Fibroblast of peridontal ligament (primary cell): Measurements from ENCODE around the gene LUC7L3.
"Not testable (repeated sequence)": the region's sequence is repeated elsewhere in the genome, so short reads cannot be mapped to it uniquely, and the experiment has no call there.

Experiments
- DNase-seq: peaks from one replicate; pipeline ENCODE4 v3.0.0-alpha.2; 2010; ENCODE audit errors: extremely low read depth

LUC7L3 gene

DNA sequence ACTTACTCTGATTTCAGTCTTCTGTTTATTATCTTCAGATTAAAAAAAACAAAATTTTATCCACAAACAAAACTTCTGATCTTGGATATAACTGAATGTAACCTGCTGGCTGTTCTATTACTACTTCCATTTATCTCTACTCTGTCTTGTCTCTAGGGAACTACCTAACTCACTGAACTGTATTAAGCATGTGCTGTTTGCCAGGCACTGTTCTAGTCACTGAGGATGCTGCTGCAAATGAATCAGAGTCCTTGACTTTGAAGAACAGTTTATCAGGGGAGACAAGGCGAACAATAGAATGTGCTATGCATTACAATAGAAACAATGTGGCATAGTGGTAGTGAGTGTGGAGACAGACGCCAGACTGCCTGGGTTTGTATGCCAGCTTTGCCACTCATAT lies 9.4 kb upstream of the LUC7L3 start:
- no peak for DNase-seq

DNA sequence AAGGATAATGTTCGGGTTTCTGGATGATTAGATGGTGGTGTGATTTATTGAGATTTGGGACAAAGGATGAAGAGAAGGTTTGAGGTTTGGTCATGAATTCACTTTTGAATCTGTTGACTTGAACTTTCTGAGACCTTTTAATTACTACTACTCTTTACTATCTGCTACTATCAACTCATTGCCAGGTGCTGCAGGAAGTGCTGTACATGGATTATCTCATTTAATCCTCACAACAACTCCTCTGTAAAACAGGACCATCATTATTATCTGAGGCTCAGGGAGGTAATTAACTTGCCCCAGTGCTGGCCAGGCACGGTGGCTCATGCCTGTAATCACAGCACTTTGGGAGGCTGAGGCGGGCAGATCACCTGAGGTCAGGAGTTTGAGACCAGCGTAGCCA lies 8.8 kb upstream of the LUC7L3 start:
- DNase-seq: no peak

DNA sequence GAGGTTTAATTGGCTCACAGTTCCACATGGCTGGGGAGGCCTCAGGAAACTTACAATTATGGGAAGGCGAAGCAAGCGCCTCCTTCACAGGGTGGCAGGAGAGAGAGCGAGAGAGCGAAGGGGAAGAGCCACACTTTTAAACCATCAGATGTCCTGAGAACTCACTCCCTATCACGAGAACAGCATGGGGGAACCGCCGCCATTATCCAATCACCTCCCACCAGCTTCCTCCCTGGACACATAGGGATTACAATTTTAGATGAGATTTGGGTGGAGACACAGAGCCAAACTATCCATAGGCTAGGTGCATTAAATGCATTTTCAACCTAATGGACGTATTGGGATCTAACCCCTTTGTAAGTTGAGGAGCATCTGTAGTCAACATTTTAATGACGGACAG lies 6.8 kb upstream of the LUC7L3 start:
- no peak for DNase-seq

DNA sequence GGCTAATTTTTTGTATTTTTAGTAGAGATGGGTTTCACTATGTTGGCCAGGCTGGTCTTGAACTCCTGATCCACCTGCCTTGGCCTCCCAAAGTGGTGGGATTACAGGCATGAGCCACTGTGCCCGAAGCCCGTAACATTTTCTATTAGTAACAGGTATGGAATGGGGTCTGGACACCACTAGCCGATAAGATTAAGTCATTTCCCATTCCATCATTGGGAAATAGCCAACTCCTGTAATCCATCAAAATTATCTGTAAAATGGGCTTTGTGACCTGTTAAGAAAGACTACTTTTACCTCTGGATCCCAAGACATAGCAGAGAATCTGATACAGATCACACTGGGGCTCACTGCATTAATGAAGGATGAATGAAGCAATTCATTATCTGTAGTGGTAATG lies 3.9 kb upstream of the LUC7L3 start:
- DNase-seq: no peak

DNA sequence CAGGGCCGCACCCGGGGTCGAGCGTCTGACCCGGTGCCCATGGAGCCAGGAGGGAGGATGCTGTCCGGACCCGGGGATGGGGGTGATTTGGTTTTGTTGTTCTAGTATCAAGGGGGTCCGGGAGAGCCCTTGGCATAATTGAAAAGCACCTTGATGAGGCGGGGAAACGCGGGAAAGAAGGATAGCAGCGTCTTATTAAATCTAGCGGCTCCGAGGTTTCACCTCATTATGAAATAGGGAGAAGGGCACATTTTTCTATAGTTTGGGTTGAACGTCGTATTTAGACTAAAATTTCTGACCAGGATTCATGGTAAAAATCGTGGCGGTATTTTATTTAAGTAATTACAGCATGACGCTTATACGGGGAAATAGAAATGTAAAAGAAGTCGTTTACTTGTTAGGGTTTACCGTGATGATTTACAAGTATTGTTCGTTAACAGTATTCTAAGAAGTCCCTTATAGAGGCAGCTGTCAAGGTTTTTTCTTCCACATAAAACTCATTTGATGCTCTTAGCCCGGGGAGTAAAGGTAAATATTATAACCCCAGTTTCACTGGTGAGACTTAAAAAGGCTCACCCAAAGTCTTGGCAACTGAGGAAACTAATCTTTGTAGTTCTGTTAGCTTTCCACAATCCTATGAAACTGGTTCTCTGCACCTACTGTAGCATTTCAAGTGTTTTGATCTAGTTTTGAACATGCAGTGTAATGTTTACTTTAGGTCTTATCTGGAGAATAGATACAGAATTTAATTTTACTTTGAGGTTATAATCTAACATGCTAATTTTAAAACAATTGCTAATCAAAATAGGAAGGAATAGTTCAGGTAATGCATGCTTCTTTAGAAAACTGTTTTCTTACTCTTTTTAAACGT lies 756 bp downstream of the LUC7L3 start:
- no peak for DNase-seq

DNA sequence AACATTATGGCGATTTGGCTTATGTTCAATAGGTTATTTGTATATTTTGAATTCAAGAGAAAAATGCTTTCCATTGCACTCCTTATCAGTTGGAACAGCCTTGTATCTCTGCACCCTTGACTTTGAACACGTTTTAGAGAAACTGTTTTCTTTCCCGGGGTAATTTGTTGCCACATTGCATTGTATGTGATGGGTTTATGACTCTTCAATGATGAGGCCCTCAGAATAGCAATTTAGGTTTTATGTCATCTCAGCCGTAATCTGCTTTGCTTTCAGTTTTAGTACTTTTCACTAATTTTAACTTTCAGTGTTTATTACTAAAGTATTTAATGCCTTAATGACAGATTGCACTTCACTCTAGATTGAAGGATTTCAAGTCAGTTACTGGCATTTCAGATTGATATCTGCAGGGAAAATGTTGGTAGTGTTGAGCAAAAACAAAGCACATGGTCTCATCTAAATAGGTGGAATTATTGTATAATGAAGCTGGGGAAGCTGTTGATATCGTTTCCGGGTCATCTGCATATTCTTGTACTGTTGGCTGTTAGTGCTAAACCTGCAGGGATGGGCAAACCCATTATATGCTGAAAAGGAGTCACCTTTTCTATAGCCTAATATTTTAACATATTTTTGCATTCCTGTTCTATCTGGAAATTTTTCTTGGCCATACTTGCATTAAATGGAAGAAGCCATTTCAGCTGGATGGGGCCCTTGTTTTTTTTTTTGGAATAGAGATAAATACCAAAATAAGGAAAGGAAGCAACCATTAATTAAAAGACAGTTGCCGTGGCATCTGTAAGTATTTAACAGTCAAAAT lies 2.0 kb downstream of the LUC7L3 start:
- peak; percentile 25 for DNase-seq

DNA sequence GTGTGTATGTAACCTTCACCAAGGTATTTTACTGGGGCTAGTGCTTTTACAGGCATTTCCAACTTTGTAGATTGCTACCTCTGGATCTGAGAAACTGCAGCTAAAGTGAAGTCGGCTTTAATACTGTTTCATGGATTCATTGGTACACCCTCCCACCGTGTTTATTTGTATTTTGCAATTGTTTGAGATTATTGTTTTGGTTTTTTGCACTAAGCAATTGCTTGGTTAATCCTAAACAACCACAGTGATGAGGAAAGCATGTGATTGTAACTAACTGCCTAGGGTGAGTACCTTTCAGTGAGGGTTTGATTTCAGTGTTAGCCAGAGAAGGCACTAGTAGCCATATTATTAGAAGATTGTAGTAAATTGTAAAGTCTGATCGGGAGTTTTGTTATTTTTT lies 3.3 kb downstream of the LUC7L3 start:
- no peak for DNase-seq

DNA sequence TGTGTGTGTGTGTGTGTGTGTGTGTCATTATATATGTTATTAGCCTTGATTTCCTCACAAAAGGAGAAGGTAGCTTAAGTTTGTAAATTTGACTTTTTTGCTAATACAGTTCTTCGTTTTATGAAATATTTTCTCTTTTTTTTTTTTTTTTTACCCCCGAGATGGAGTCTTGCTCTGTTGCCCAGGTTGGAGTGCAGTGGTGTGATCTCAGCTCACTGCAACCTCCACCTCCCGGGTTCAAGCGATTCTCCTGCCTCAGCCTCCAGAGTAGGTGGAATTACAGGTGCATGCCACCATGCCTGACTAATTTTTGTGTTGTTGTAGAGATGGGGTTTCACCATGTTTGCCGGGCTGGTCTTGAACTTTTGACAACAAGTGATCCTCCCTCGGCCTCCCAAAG lies 5.2 kb downstream of the LUC7L3 start:
- not testable (repeated sequence) for DNase-seq

DNA sequence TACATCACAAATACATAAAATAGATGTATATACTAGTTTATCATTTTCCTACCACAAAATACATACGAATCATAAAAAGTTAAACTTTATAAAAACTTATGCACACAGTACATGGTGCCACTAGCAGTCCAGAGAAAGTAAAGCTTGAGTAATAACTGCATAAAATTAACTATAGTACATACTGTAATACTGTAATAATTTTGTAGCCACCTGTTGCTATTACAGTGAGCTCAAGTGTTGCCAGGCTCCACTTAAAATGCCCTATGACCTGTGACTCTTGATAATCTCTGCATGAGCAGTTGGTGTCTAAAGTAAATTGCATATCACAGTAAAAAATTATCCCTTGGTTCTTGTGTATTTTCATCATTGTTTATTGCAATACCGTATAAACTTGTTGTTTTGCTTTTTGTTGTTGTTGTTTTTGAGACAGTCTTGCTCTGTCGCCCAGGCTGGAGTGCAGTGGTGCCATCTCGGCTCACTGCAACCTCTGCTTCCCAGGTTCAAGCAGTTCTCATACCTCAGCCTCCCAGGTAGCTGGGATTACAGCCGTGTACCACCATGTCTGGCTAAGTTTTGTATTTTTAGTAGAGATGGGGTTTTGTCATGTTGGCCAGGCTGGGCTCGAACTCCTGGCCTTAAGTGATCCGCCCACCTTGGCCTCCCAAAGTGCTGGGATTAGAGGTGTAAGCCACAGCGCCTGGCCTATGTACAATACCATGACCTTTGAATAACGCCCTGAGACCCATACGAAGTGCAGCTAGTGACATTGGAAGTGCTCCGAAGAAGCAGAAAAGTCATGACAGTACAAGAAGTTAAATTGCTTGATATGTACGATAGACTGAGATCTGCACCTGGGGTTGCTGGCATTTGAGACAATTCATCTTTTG lies 6.6 kb downstream of the LUC7L3 start:
- no peak for DNase-seq

DNA sequence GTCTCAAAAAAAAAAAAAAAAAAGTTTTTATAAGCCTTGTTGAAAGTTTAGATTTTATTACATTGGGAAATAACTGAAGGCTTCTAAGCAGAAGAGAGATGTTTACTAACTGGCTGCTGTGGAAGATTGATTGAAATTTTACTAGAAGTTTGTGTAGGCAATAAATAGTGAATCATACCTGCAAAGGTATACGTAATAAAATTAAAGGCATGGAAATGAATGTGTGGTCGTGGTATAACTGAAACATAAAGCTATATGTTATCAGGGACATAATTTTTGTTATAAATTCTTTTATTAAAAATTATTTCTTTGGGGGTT lies 8.7 kb downstream of the LUC7L3 start:
- no peak for DNase-seq

DNA sequence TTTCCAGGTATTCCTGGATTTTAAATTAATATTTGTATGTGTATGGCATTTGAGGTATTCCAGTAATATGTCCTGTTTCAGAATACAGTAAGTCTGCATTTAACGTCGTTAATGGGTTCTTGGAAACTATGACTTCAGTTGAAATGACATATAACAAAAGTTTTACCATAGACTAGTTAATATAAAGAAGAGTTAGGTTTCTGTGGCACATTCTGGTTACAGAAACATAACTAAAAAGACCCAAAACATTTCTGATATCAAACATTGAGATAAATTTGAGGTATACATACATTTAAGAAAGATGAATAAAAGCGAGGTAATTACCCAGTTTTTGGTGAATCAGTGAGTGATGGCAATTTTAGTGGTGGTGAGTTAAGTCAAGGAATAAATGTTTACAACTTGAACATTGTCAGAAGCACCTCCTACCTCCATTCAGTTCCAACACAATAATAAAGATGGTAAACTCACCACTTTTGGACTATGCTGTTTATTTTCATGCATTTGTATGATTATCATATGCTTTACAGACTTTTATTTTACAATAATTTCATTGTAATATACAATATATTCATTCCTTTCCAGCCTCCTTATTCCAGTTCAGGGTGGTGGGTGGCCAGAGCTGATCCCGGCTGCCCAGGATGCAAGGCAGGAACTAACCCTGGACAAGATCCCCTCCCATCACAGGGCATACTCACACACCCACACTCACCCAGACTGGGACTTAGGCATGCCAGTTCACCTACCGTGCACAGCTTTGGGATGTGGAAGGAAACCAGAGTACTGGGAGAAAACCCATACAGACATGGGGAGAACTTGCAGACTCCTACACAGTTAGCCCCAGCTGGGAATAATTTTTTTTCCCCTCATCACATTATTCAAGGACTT lies 9.7 kb downstream of the LUC7L3 start:
- DNase-seq: no peak

DNA sequence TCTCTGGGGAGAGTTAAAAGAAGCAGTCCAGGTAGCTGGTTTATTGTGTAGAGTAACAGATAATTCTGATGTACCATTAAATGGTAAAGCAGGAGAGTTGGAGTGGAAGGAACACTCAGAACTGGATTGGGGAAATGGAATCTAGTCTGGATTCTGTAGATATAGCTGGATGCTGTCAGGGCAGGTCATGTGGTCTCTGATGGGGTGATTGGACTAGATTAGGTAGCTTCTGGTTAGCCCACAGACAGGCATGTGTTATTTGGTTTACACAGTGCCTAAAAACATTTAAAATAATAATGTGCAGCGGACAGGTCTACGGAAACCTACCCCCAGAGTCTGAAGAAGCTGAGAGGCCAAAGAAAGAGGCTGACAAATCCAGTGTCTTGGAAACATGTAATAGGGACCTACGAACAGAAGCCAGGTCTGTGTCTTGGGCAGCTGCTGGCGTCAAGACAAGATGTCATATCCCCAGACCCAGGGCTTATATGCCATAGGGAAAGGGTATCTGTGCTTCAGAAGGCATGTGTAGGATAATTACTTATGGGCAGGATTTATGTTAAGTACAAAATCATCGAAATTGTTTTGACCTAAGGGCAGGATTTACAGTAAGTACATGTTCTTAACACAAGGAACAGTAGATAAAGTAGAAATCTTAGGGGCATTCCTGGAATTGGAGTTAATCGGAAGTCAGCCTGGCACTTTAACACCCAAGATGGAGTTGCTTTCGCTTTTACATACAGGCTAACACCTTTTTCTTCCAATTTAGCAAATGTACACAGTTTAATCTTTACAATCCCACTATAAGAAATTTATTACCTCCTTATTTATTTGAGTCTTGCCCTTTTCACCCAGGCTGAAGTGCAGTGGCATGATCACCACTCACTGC lies 12.4 kb downstream of the LUC7L3 start:
- no peak for DNase-seq

DNA sequence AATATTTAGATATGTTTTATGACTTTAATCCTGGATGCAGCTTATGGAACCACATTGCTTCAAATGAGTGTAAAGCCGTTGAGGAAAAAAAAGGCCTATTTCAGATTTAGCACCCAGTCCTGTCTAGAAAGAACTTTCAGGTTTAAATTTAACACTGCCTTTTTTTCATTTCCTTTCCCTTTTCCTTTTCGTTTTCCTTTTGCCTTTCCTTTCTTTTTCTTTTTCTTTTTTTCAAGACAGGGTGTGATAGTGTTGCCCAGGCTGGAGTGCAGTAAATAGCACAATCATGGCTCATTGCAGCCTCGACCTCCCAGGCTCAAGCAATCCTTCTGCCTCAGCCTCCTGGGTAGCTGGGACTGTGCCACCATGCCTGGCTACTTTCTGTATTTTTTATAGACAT lies 15.9 kb downstream of the LUC7L3 start:
- DNase-seq: no peak

DNA sequence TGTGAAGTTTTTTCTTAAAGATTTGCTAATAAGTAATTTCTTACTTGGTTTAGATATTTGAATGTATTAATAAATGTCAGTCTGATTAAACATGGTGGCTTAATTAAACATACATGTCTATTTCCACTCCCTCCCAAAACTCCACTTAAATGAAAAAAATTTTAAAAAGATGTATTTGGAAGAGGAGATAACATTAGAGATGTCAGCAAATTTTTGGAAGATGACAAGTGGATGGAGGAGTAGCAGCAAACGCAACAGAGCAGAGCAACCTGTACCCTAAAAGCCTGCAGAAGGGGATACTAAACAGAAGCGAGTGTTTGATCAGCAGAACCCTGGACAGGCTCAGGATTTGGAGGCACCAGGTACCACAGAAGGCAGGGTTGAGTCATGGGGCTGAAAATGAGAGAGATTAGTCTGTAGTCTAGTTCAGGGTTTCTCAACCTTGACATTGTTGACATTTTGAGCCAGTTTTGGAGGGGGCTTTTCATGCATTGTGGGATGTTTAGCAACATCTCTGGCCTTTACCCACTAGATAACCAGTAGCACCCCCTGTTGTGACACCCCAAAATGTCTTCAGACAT lies 17.8 kb downstream of the LUC7L3 start:
- no peak for DNase-seq

DNA sequence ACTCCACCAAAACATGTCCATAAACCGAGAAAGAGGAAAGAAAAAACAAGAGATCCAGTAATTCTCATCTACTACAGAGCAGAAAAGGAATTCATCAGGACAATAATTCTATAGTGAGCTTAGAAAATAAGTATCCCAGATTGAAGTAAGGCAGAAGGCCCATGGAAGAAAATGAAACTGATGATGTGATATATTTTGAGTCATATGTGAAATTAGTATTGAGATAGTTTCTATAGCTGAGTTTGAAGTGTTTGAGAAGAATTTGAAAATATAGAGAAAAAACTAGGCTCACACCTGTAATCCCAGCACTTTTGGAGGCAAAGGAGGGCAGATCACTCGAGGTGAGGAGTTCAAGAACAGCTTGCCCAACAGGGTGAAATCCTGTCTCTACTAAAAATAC lies 19.7 kb downstream of the LUC7L3 start:
- DNase-seq: no peak

DNA sequence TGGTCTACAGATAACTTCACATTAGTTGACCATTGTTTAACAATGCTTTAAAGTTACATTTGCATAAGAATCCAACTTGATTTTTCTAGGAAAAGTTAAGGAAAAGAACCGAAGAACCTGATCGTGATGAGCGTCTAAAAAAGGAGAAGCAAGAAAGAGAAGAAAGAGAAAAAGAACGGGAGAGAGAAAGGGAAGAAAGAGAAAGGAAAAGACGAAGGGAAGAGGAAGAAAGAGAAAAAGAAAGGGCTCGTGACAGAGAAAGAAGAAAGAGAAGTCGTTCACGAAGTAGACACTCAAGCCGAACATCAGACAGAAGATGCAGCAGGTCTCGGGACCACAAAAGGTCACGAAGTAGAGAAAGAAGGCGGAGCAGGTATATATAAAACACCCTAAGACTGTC lies 26.2 kb downstream of the LUC7L3 start:
- no peak for DNase-seq

DNA sequence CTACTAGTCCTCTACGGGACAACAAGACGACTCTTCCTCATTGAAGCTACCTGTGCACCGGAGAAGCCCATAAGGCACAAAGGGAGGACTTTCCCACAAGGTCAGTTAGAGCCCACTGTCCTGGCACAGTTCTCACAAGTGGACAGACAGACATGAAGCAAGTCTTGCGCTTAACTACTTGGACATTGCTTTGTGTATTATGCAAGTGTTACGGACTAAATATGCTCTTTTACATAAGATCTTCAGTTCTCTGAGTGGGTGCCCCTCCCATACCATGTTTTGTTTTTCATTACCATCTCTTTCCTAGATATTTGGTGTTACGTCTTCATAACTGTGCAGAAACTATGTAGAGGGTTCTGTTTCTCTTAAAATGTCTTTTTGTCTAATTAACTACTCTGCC lies 29.8 kb downstream of the LUC7L3 start:
- DNase-seq: no peak

DNA sequence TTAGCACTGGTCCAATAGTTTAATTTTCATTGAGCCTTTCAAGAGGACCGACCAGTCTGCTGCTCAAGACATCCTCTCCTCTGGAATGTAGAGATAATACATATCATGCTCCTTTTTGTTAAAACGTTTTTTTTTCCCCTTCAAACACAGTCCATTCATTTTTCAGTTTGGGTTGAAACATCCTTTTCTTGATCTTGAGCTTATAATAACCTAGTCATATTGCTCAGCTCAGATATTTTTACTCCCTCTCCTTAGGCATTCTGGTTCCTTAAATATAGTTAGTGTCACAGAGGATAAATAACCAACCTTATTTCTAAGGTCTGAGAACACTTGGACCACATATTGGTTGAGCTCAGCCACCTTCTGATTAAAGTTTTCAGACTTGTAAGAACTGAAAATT lies 35.1 kb downstream of the LUC7L3 start:
- no peak for DNase-seq

DNA sequence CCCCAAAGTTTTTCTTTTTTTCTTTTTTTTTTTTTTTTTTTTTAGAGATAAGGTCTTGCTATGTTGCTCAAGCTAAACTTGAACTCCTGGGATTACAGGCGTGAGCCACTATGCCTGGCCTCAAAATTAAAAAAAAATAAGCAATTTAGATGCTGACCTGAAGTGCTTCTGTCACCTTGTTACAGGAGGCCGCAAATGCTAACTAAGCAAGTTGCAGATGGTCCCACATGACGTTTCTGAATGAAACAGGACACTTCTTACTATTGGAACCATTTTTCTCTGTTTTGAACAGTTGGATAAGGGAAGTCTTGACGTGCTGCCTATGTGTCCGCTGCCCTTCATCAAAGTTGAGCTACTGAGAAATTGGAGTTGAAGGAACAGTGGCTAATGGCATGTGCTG lies 39.1 kb downstream of the LUC7L3 start:
- DNase-seq: no peak

DNA sequence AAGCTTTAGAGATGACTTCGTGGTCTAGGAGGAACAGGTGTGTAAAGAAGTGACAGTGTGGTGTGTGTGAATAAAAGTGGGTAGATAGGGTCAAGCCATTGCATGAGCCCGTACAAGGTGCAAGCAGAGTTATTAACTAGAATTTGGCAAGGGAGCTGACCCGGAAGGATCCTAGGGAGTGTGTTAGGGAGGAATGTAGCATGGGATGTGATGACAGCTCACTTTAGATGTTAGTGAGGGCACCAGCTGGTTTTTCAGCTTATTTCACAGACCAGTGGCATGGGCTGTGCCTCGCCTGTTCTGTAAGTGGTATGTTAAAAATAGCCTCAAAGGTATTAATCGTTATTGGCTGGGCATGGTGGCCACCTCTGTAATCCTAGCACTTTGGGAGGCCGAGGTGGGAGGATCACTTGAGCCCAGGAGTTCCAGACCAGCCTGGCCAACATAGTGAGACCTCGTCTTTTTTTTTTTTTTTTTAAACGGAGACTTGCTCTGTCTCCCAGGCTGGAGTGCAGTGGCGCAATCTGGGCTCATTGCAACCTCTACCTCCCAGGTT lies 39.7 kb downstream of the LUC7L3 start:
- DNase-seq: no peak
